HepG2 (cell line): ENCODE measurements around the gene YKT6. TPM values are rescaled to one million over a fixed set of nuclear protein-coding genes. Genes with fewer than 3 reads are reported as not detected.

Source experiments
- BCL6 ChIP-seq: IDR thresholded peaks from 2 replicates; pipeline ENCODE4 v1.6.1; 2016; ENCODE audit warnings: missing genetic modification reagents, missing compliant biosample characterization
- CHD2 ChIP-seq: IDR thresholded peaks from 2 replicates; pipeline ENCODE4 v1.6.1; 2011; ENCODE audit warnings: low read depth, low read length, improper control_type of control experiment
- DBP ChIP-seq: sonication (generic); formaldehyde crosslinking; IDR thresholded peaks from 2 replicates; pipeline ENCODE4 v1.4.0; 2020; ENCODE audit warnings: missing genetic modification reagents; ENCODE audit errors: not compliant biosample characterization
- FOXK1 ChIP-seq: sonication (generic); formaldehyde crosslinking; IDR thresholded peaks from 2 replicates; pipeline ENCODE4 v1.4.0; 2020; ENCODE audit warnings: low read depth, missing genetic modification reagents, borderline replicate concordance
- IKZF1 ChIP-seq: fragments of 450-650 bp; IDR thresholded peaks from 2 replicates; pipeline ENCODE4 v1.7.1; 2016
- IKZF4 ChIP-seq: sonication (generic); formaldehyde crosslinking; IDR thresholded peaks from 2 replicates; pipeline ENCODE4 v1.5.1; 2020; ENCODE audit warnings: borderline replicate concordance, mild to moderate bottlenecking, low read depth, missing genetic modification reagents; ENCODE audit errors: not compliant biosample characterization
- LCORL ChIP-seq, 2 experiments: fragments of 450-650 bp in 1 of 2; sonication (generic) in 1 of 2; formaldehyde crosslinking in 1 of 2; IDR thresholded peaks; 2 replicates each; pipeline versions ENCODE4 v1.5.0 to v1.6.1; 2017 to 2020; ENCODE audit warnings: antibody characterized with exemption in 1 of 2, missing genetic modification reagents in 1 of 2
- MEIS2 ChIP-seq: sonication (generic); formaldehyde crosslinking; IDR thresholded peaks from 2 replicates; pipeline ENCODE4 v1.9.0; 2021; ENCODE audit warnings: mild to moderate bottlenecking, missing genetic modification reagents
- NR2F2 ChIP-seq: IDR thresholded peaks from 2 replicates; pipeline ENCODE4 v1.6.1; 2012; ENCODE audit warnings: low read depth, inconsistent platforms, borderline replicate concordance
- PAWR ChIP-seq: sonication (generic); formaldehyde crosslinking; IDR thresholded peaks from 2 replicates; pipeline ENCODE4 v1.4.0; 2020; ENCODE audit warnings: missing genetic modification reagents, mild to moderate bottlenecking, borderline replicate concordance
- RBFOX2 ChIP-seq: fragments of 200-400 bp; formaldehyde crosslinking; IDR thresholded peaks from 2 replicates; pipeline ENCODE4 v1.6.1; 2017; ENCODE audit warnings: low read depth, mild to moderate bottlenecking, low read length
- RBM39 ChIP-seq: fragments of 200-400 bp; formaldehyde crosslinking; IDR thresholded peaks from one replicate; pipeline ENCODE4 v1.6.1; 2018; ENCODE audit warnings: antibody characterized with exemption, mild to moderate bottlenecking, low read depth, low read length; ENCODE audit not compliant: poor library complexity, severe bottlenecking
- ZNF12 ChIP-seq: sonication (generic); formaldehyde crosslinking; IDR thresholded peaks from 2 replicates; pipeline ENCODE4 v1.5.0; 2020; ENCODE audit warnings: missing genetic modification reagents
- ZNF234 ChIP-seq: sonication (generic); formaldehyde crosslinking; conservative IDR thresholded peaks from 2 replicates; pipeline ENCODE4 v1.5.1; 2020; ENCODE audit warnings: mild to moderate bottlenecking, missing genetic modification reagents
- ZNF337 ChIP-seq: sonication (generic); formaldehyde crosslinking; IDR thresholded peaks from 2 replicates; pipeline ENCODE4 v1.5.1; 2020; ENCODE audit warnings: missing genetic modification reagents, low read depth, mild to moderate bottlenecking, borderline replicate concordance
- ZNF343 ChIP-seq: sonication (generic); formaldehyde crosslinking; IDR thresholded peaks from 2 replicates; pipeline ENCODE4 v1.4.0; 2020; ENCODE audit warnings: mild to moderate bottlenecking, missing genetic modification reagents
- ZNF564 ChIP-seq: sonication (generic); formaldehyde crosslinking; IDR thresholded peaks from 2 replicates; pipeline ENCODE4 v1.8.1; 2023; ENCODE audit warnings: mild to moderate bottlenecking, missing genetic modification reagents
- ZNF614 ChIP-seq: IDR thresholded peaks from 2 replicates; pipeline ENCODE4 v1.6.1; 2018; ENCODE audit warnings: missing biosample characterization, missing genetic modification reagents, inconsistent platforms, borderline replicate concordance
- ZNF772 ChIP-seq: sonication (generic); formaldehyde crosslinking; IDR thresholded peaks from 2 replicates; pipeline ENCODE4 v1.5.0; 2020; ENCODE audit warnings: mild to moderate bottlenecking, missing genetic modification reagents
- polyA plus RNA-seq, 8 experiments: library from polyadenylated mRNA; depleted of rRNA in 3 of 8; stranded (reverse) in 7 of 8; unstranded in 1 of 8; fragments of >200 nt; fragmentation: Illumina TruSeq in 4 of 8; extraction: Trizol in 4 of 8; gene quantifications; 2 replicates each; pipeline versions ENCODE4 v1.2.1 to v1.2.3, GENCODE V29; 2011 to 2016; ENCODE audit warnings: low read depth in 4 of 8, missing spikeins in 1 of 8, mixed read lengths in 1 of 8; ENCODE audit not compliant: insufficient read depth in 1 of 8
- total RNA-seq, 5 experiments: library from RNA; depleted of rRNA; stranded (reverse); fragments of >200 nt; fragmentation: Illumina TruSeq; extraction: Trizol; gene quantifications; 2 replicates each; pipeline ENCODE4 v1.2.3, GENCODE V29; 2016; ENCODE audit warnings: low read depth in 1 of 5
- TF ChIP-seq, protein P1 (sequence below): sonication (generic); formaldehyde crosslinking; IDR thresholded peaks from 2 replicates; pipeline ENCODE4 v1.5.1; 2020; ENCODE audit warnings: mild to moderate bottlenecking, missing genetic modification reagents, moderate library complexity
- TF ChIP-seq, protein P2 (sequence below): sonication (generic); formaldehyde crosslinking; IDR thresholded peaks from 2 replicates; pipeline ENCODE4 v1.4.0; 2020; ENCODE audit warnings: missing genetic modification reagents
- TF ChIP-seq, protein P3 (sequence below): sonication (generic); formaldehyde crosslinking; conservative IDR thresholded peaks from 2 replicates; pipeline ENCODE4 v1.8.0; 2022; ENCODE audit warnings: mild to moderate bottlenecking, moderate library complexity, missing genetic modification reagents
- TF ChIP-seq, protein P4 (sequence below): sonication (generic); formaldehyde crosslinking; IDR thresholded peaks from 2 replicates; pipeline ENCODE4 v1.8.1; 2023; ENCODE audit warnings: mild to moderate bottlenecking, missing genetic modification reagents, borderline replicate concordance
- TF ChIP-seq, protein P5 (sequence below): IDR thresholded peaks from 2 replicates; pipeline ENCODE4 v1.6.1; 2016; ENCODE audit warnings: missing compliant biosample characterization, missing genetic modification reagents, borderline replicate concordance

The YKT6 gene
- total and polyA plus RNA-seq, 2 of the 13 experiments (the other 11 are each of a cell fraction or from before 2014, with no cell fraction given): 52.2 to 60.3 TPM

- TF ChIP-seq, protein P1, sequence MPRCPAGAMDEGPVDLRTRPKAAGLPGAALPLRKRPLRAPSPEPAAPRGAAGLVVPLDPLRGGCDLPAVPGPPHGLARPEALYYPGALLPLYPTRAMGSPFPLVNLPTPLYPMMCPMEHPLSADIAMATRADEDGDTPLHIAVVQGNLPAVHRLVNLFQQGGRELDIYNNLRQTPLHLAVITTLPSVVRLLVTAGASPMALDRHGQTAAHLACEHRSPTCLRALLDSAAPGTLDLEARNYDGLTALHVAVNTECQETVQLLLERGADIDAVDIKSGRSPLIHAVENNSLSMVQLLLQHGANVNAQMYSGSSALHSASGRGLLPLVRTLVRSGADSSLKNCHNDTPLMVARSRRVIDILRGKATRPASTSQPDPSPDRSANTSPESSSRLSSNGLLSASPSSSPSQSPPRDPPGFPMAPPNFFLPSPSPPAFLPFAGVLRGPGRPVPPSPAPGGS: peak; percentile 90
- TF ChIP-seq IKZF4 (CRISPR knock-in tag): peak; percentile 70
- peak; percentile 71; the same call in 1 of the 2 replicates for TF ChIP-seq ZNF343 (CRISPR knock-in tag)
- TF ChIP-seq ZNF337 (CRISPR knock-in tag): no peak
- no peak for TF ChIP-seq ZNF234
- TF ChIP-seq ZNF772 (CRISPR knock-in tag): peak; percentile 94
- TF ChIP-seq LCORL (IDR thresholded peaks at IDR 0.05): no peak
- TF ChIP-seq LCORL (CRISPR knock-in tag; IDR thresholded peaks at IDR 0.05): no peak
- TF ChIP-seq, protein P2, sequence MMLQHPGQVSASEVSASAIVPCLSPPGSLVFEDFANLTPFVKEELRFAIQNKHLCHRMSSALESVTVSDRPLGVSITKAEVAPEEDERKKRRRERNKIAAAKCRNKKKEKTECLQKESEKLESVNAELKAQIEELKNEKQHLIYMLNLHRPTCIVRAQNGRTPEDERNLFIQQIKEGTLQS (CRISPR knock-in tag): peak; percentile 43; the same call in 1 of the 2 replicates
- no peak; the same call in 1 of the 2 replicates for TF ChIP-seq BCL6 (CRISPR knock-in tag)
- TF ChIP-seq RBM39: no peak
- TF ChIP-seq, protein P3, sequence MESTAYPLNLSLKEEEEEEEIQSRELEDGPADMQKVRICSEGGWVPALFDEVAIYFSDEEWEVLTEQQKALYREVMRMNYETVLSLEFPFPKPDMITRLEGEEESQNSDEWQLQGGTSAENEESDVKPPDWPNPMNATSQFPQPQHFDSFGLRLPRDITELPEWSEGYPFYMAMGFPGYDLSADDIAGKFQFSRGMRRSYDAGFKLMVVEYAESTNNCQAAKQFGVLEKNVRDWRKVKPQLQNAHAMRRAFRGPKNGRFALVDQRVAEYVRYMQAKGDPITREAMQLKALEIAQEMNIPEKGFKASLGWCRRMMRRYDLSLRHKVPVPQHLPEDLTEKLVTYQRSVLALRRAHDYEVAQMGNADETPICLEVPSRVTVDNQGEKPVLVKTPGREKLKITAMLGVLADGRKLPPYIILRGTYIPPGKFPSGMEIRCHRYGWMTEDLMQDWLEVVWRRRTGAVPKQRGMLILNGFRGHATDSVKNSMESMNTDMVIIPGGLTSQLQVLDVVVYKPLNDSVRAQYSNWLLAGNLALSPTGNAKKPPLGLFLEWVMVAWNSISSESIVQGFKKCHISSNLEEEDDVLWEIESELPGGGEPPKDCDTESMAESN (CRISPR knock-in tag): peak; percentile 60; the same call in 1 of the 2 replicates
- no peak for TF ChIP-seq ZNF614 (CRISPR knock-in tag)
- TF ChIP-seq DBP (CRISPR knock-in tag): peak; percentile 66
- TF ChIP-seq, protein P4, sequence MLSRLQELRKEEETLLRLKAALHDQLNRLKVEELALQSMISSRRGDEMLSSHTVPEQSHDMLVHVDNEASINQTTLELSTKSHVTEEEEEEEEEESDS: 0 out of 2 replicates have a peak, but pooled peaks have one; percentile 34
- TF ChIP-seq MEIS2 (CRISPR knock-in tag): peak; percentile 81; the same call in 1 of the 2 replicates
- no peak for TF ChIP-seq ZNF12
- TF ChIP-seq, protein P5, sequence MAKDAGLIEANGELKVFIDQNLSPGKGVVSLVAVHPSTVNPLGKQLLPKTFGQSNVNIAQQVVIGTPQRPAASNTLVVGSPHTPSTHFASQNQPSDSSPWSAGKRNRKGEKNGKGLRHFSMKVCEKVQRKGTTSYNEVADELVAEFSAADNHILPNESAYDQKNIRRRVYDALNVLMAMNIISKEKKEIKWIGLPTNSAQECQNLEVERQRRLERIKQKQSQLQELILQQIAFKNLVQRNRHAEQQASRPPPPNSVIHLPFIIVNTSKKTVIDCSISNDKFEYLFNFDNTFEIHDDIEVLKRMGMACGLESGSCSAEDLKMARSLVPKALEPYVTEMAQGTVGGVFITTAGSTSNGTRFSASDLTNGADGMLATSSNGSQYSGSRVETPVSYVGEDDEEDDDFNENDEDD (CRISPR knock-in tag): peak; percentile 88; the same call in 1 of the 2 replicates
- no peak for TF ChIP-seq NR2F2
- no peak for TF ChIP-seq IKZF1
- no peak for TF ChIP-seq CHD2
- 0 out of 2 replicates have a peak, but pooled peaks have one; percentile 22 for TF ChIP-seq RBFOX2
- TF ChIP-seq ZNF564 (CRISPR knock-in tag): peak; percentile 79; the same call in 1 of the 2 replicates
- no peak for TF ChIP-seq FOXK1
- TF ChIP-seq PAWR (CRISPR knock-in tag): no peak
These were observed 20.5 kb downstream of the YKT6 start (continued) for GRCh38 chr7:44221231-44221791.
